DOHH2 (cell line): Measurements from ENCODE around the gene ATP8B2.

Experiments
- EZH2phosphoT487 ChIP-seq: fragments of 200-600 bp; sonication (generic); IDR thresholded peaks from 2 replicates; pipeline ENCODE4 v1.6.1; 2017; ENCODE audit warnings: borderline replicate concordance, mild to moderate bottlenecking, antibody characterized with exemption, low read length, moderate library complexity, mixed read lengths
- TF ChIP-seq, protein P1 (sequence below): fragments of 200-600 bp; sonication (generic); IDR thresholded peaks from one replicate; pipeline ENCODE4 v1.5.1; 2014; ENCODE audit warnings: antibody characterized with exemption, mild to moderate bottlenecking, low read depth, low read length; ENCODE audit not compliant: poor library complexity, severe bottlenecking

DNA sequence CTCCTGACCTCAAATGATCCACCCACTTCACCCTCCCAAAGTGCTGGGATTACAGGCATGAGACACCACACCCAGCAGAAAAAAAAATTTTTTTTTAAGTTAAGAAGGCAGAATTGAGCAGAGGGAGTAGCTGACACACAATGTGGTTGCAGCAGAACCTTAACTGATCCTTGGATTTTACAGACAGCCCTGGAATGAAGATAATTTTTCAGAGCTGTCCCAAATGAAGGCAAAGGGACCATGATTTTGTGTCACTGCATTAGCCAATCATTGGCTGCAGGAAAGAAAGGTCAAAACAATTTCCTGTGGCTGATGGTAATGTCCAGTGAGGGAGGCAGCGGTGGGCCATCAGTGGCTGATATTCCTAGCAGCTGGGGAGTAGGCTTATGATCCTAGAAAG, 23.7 kb upstream of the ATP8B2 start:
- TF ChIP-seq, protein P1, sequence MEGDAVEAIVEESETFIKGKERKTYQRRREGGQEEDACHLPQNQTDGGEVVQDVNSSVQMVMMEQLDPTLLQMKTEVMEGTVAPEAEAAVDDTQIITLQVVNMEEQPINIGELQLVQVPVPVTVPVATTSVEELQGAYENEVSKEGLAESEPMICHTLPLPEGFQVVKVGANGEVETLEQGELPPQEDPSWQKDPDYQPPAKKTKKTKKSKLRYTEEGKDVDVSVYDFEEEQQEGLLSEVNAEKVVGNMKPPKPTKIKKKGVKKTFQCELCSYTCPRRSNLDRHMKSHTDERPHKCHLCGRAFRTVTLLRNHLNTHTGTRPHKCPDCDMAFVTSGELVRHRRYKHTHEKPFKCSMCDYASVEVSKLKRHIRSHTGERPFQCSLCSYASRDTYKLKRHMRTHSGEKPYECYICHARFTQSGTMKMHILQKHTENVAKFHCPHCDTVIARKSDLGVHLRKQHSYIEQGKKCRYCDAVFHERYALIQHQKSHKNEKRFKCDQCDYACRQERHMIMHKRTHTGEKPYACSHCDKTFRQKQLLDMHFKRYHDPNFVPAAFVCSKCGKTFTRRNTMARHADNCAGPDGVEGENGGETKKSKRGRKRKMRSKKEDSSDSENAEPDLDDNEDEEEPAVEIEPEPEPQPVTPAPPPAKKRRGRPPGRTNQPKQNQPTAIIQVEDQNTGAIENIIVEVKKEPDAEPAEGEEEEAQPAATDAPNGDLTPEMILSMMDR = no peak
- no peak for TF ChIP-seq EZH2phosphoT487
